Ramos (cell line): ENCODE results near the gene VARS1.

Experiments used
- in situ Hi-C: fragments of 300-500 bp; cut with MboI; formaldehyde crosslinking; loops from one replicate; pipeline ENCODE4 v1.14.3; 2022; ENCODE audit warnings: low sequenced_read_pairs; ENCODE audit not compliant: unreplicated experiment

VARS1 gene

GRCh38 chr6:31775633-31776484 is 19.7 kb downstream of the VARS1 start:
- in situ Hi-C loops, result no loop called here

DNA sequence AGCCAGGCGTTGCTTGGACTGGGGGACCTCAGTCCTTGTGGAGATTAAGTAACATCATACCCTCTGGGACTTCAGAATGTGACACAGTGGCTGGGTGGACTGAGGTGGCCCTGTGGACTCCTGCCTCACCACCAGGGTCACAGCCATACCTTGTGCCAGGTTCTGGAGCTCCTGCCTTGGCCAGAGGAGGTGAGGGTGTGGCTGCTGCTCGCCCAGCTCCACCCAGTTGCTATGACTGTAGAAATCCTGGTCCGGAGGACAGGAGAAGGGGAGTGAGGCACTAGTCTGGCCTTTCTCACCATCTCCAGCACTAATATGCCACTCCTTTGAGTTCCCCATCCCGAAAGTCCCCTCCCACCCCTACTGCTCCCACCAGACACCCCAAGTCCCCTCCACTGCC is 20.4 kb downstream of the VARS1 start:
- in situ Hi-C loops, result no loop called here

GRCh38 chr6:31771992-31772358 is 23.6 kb downstream of the VARS1 start:
- in situ Hi-C loops, result no loop called here

DNA sequence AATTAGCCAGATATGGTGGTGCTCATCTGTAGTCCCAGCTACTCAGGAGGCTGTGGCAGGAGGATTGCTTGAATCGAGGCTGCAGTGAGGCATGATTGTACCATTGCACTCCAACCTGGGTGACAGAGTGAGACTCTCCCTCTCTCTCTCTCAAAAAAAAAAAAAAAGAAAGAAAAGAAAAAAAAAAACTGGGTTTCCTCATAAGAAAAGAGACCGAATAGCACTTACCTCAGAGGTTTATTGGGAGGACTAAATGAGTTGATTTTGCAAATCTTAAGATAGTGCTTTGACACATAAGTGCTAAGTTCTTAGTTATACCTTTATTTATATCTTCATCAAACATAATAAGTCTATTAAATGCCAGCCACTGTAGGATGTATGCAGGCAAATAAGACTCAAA is 24.7 kb downstream of the VARS1 start:
- in situ Hi-C loops, result no loop called here

- in situ Hi-C loops, result no loop called here
Observed at GRCh38 chr6:31769684-31770371, 25.7 kb downstream of the VARS1 start.

GRCh38 chr6:31768363-31769257 is 26.9 kb downstream of the VARS1 start:
- in situ Hi-C loops, result no loop called here

DNA sequence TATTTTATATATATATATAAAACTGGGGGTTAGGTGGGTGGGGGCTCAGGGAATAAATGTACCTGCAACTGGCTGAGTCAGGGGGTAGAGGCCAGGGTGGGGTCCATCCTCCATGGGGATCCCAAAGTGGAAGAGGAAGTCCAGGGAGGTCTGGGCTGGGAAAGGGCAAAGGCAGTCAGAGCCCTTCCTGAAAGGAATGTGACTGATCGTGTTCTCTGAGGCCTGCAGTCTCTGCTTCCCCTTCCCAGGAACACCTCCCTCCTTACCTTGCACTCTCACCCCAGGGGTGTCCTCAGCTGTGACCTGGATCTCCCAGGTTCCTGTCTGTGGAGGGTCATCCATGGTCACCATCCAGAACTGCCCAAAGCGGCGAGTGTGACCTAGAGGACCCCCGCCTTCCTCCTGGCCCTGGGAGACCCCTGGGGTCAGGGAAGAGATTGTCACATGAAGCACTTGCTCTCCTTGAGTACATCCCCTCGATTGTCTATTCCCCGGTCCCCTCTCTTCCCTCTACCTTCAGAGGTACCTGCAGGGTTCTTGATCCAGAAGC is 28.4 kb downstream of the VARS1 start:
- in situ Hi-C loops, result no loop called here

DNA sequence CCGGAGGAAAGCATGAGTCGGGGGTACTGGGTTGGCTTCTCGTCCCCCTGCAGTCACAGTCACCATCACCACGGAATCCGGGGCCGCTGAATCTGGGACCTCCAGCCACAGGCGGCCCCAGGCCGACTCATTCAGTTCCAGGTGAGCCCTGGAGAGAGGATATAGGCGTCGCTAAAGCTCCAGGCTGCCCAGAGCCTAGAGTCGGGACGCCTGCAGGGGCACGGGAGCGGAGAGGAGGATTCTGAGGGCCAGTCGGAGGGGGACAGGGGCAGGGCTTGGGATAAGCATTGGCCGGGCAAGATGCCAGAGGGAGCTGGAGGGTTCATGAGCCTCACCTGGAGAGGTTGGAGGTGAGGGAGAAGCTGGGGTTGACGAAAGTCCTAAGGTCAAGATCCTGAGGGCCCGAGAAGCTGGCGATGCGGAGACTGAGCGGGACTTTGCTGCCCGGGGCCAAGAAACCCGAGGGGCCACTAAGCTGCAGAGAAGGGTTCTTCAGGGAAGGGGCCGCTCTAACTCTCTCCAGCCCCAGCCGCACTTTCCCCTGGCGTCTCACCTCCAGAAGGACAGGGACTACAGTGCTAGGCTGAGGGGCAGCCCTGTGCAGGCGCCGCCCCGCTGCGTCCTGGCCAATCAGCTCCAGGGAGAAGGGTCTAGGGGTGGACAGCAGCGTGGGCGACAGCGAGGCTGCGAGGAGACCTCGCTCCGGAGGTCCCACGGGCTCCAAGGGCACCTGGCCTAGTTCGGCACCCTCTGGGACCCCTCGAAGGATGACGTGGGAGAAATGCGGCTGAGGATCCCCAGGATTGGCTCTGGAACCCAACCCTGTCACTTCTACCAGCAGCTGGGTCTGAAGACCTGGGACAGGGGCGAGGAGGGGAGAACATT is 29.4 kb downstream of the VARS1 start:
- in situ Hi-C loops, result no loop called here

DNA sequence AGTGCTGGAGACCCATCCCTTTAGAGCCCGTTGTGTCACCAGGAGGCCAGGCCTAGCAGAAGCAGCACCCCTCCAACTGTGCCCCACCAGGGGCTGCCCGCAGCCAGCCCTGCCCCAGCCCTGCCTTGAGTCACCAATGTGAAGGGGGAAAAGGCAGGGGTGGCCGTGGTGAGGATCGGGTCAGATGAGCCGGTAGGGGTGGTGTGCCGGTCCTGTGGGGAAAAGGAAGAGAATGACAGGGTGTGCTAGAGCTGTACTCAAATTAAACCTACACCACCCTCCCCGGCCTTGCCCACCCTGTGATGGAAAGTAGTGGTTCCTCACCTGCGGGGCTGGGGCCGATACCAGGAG is 30.0 kb downstream of the VARS1 start:
- in situ Hi-C loops, result no loop called here

DNA sequence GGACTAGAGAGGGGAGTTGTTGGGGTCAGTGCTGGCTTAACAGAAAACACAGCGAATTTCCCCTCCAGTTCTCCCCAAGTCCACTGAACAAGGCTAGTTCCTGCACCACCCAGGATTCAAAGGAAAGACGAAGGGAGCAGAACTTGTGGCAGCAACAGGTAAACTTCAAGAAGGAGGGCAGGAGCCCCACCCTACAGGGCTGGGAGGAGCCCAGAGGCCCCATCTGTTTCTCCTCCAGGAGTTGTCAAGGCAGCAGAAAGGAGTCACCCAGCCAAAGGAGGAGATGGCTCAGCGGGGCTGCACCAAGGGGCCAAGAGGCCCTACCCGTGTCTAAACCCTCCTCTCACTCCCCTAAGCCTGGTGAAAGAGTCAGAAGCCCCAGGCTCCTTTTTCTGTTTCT is 31.4 kb downstream of the VARS1 start:
- in situ Hi-C loops, result no loop called here

- in situ Hi-C loops, result no loop called here
Observed at GRCh38 chr6:31763619-31763940, 32.0 kb downstream of the VARS1 start.

DNA sequence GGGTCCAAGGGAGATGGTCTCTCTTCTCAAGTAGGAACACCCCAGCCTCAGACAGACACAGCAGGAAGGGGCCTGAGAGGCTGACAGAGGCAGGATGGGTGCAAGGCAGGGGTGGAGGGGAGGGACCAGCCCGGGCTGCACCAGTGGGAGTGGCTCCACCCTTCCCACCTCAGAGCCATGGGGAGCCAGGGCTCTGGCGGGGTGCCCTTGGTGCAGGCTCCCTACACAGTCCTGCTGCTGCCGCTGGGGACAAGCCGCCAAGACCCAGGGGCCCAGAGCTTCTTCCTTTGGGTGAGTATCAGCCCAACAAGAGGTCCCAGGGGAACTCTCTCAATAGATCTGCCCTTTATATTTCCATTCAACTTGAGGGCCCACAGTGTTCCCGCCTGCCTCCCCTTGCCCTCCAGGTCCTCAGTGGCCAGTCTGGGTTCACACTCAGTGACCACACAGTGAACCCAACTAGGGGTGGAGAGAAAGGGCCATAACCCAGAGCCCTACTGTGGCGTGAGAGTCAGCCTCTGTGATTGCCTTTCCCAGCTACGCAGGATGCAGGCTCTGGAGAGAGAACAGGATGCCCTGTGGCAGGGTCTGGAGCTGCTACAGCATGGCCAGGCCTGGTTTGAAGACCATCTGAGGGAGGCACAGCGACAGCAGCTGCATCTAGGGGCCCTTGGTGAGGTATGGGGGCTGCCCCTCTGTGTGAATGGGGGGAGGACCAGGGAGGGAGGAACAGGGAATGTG is 32.5 kb downstream of the VARS1 start:
- in situ Hi-C loops, result no loop called here

DNA sequence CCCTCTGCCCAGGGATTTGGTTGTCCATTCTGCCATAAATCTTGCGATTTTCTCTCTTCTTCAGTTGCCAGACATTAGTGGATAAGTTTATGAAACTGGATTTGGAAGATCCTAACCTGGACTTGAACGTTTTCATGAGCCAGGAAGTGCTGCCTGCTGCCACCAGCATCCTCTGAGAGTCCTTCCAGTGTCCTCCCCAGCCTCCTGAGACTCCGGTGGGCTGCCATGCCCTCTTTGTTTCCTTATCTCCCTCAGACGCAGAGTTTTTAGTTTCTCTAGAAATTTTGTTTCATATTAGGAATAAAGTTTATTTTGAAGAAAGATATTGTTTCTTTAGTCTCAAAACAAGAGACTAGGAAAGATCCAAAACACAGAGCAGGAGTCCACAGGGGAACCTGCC is 33.2 kb downstream of the VARS1 start, which contains the start of gene SAPCD1:
Gene SAPCD1 (plus strand): TSS at position 301 of the 400 bp plus-strand sequence. CDS start 399 bp downstream, outside the sequence.
- in situ Hi-C loops, result no loop called here

- in situ Hi-C loops, result no loop called here
Observed at GRCh38 chr6:31761343-31761742, 34.2 kb downstream of the VARS1 start.

GRCh38 chr6:31760790-31761189 is 34.8 kb downstream of the VARS1 start:
- in situ Hi-C loops, result no loop called here

DNA sequence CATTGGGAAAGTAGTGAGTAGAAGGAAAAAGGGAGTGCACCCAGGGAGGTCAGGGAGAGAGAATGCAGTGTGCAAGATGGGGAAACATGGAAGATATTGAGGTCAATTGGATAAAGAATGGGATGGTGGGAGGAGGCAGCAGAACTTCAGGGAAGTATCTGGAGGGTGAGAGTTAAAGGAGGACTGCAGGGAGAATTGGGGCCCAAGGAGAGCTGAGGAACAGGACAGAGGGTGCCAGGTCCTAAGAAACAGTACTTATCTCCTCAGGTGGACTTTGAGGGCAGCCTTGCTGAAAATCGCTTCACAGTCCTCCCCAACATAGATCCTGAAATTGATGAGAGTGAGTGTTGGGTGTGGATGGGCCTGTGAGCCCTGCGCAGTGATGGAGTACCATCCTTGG is 37.3 kb downstream of the VARS1 start:
- in situ Hi-C loops, result no loop called here

DNA sequence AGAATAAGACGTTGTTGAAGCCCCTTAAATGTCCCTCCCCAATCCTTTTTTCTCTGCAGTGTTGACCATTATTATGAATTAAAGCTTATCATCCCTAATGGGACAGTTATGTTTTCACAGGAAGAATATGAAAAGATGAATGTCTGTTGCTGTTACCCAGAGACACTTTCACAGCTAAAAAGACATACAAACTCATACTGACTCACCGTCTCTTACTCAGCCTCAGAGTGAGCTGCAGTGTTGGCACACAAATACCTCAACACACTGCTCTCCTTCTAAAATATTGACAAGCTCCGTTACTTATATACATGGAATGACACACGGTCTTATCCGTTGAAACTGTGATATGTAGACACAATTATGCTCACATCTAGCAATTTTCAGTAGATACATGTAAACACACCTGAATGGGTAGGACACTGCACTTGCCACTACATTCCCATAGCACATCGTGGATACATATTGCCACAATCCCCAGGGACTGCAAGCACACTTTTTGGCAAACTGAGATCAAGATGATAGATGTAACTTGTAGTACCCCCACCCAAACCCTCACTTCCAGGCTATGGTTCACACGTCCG is 42.7 kb downstream of the VARS1 start:
- in situ Hi-C loops, result no loop called here

DNA sequence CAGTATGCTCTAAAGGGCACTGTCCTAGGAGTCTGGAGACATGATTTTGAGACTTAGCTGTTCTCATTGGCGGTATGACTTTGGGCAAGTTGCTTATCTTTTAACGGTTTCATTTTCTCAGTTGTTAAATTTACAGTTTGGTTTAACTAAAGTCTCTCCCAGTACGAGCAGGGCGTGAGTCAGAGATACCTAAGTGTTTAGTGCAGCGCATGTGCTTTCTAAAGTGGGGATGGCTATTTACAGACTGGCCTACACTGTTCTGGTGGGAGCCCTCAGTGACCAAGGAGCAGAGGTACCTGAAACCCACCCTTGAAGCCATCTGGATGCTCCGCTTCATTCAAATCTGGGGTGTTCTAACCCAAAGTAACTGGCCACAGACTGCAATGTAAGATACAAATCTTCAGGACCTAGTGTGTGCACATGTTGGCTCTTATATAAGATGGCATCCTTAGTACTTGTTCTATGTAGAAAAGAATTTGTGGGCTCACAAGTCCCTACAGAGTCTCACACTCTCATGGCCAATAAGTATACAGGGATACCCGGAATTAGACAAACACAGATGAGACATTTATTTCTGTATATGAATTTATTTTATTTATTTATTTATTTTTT is 45.0 kb downstream of the VARS1 start:
- in situ Hi-C loops, result no loop called here
